AG09309 (cell line): ENCODE data around the gene LRRC15.

Source experiments
- DNase-seq: peaks from one replicate; pipeline ENCODE4 v3.0.0-alpha.2; 2010; ENCODE audit warnings: low read depth
- H3K4me3 ChIP-seq: 2 replicates; pipeline ENCODE4 v1.5.1; 2011; ENCODE audit warnings: mild to moderate bottlenecking, low read depth, low read length, moderate library complexity; ENCODE audit not compliant: control insufficient read depth
- CTCF ChIP-seq: IDR thresholded peaks from 2 replicates; pipeline ENCODE4 v1.5.1; 2011; ENCODE audit warnings: mild to moderate bottlenecking, low read depth, low read length, inconsistent platforms; ENCODE audit not compliant: insufficient read depth, control insufficient read depth; ENCODE audit errors: missing control alignments

Gene LRRC15

GRCh38 chr3:194401346-194401745 lies 31.8 kb upstream of the LRRC15 start:
- no peak overlapping the region for H3K4me3 ChIP-seq
- DNase-seq = no peak
- TF ChIP-seq CTCF = no peak

- no peak overlapping the region for H3K4me3 ChIP-seq
- DNase-seq = no peak
- TF ChIP-seq CTCF = no peak
These were observed 30.4 kb upstream of the LRRC15 start for GRCh38 chr3:194399874-194400411.

- no peak for DNase-seq
- H3K4me3 ChIP-seq = no peak within 1 kb of the TSS
- TF ChIP-seq CTCF = no peak
These were observed 29.6 kb upstream of the LRRC15 start, which contains the start of gene GP5 for GRCh38 chr3:194399166-194399565. Gene GP5, minus strand, starts transcription at chr3:194399266. Its CDS starts 984 bp downstream, at chr3:194398282.

- no peak overlapping the region for H3K4me3 ChIP-seq
- DNase-seq = no peak
- TF ChIP-seq CTCF = no peak
These were observed 28.3 kb upstream of the LRRC15 start for GRCh38 chr3:194397757-194398312.

- TF ChIP-seq CTCF = no peak
These were observed 27.6 kb upstream of the LRRC15 start for GRCh38 chr3:194396859-194397756.

GRCh38 chr3:194396539-194396858 lies 27.0 kb upstream of the LRRC15 start:
- TF ChIP-seq CTCF = no peak
- no peak for DNase-seq
- H3K4me3 ChIP-seq = peak overlapping the region; percentile 12

More at GRCh38 chr3:194396859-194397756, 27.6 kb upstream of the LRRC15 start:
- H3K4me3 ChIP-seq = no peak overlapping the region
- DNase-seq = no peak
